HG02571 (cell line): ENCODE results near the gene ACOT7.

Experiments
- ATAC-seq: cut with Tn5 transposase; IDR thresholded peaks from one replicate; pipeline ENCODE4 v1.9.1; 2021; ENCODE audit warnings: mild to moderate bottlenecking, moderate library complexity; ENCODE audit not compliant: unreplicated experiment

ACOT7 gene

GRCh38 chr1:6256645-6257044 lies 136.9 kb downstream of the ACOT7 start:
- ATAC-seq = no peak

- ATAC-seq = no peak
These were observed 138.9 kb downstream of the ACOT7 start for GRCh38 chr1:6254691-6255090.

GRCh38 chr1:6253380-6253779 lies 140.2 kb downstream of the ACOT7 start:
- no peak for ATAC-seq

- ATAC-seq = no peak
These were observed 141.2 kb downstream of the ACOT7 start for GRCh38 chr1:6252374-6252710.

- no peak for ATAC-seq
These were observed 141.7 kb downstream of the ACOT7 start for GRCh38 chr1:6251681-6252373.

- ATAC-seq = no peak
These were observed 142.3 kb downstream of the ACOT7 start for GRCh38 chr1:6251233-6251632.

GRCh38 chr1:6249739-6250689 lies 143.6 kb downstream of the ACOT7 start:
- ATAC-seq = no peak

- ATAC-seq = no peak
These were observed 144.4 kb downstream of the ACOT7 start for GRCh38 chr1:6248932-6249738.

- ATAC-seq = no peak
These were observed 145.3 kb downstream of the ACOT7 start for GRCh38 chr1:6248161-6248776.

- ATAC-seq = no peak
These were observed 145.9 kb downstream of the ACOT7 start for GRCh38 chr1:6247651-6248050.

GRCh38 chr1:6246497-6247467 lies 146.8 kb downstream of the ACOT7 start:
- no peak for ATAC-seq

- no peak for ATAC-seq
These were observed 147.6 kb downstream of the ACOT7 start for GRCh38 chr1:6245869-6246496.

GRCh38 chr1:6245086-6245868 lies 148.3 kb downstream of the ACOT7 start:
- ATAC-seq = no peak

- no peak for ATAC-seq
These were observed 149.0 kb downstream of the ACOT7 start for GRCh38 chr1:6244401-6245049.

- no peak for ATAC-seq
These were observed 149.6 kb downstream of the ACOT7 start, which contains the start of gene HES3 for GRCh38 chr1:6243993-6244392. TSS of gene HES3 (plus strand) at chr1:6244179. CDS start at chr1:6244366, 187 bp downstream.

- ATAC-seq = no peak
These were observed 150.3 kb downstream of the ACOT7 start for GRCh38 chr1:6243053-6243834.
